ENCODE data around the gene FRS2. TPM values are rescaled to one million over a fixed set of nuclear protein-coding genes. Genes with fewer than 3 reads are reported as not detected.

FRS2 gene
- total RNA-seq, 1 experiment from 2014 or later, result 33.7 TPM

DNA sequence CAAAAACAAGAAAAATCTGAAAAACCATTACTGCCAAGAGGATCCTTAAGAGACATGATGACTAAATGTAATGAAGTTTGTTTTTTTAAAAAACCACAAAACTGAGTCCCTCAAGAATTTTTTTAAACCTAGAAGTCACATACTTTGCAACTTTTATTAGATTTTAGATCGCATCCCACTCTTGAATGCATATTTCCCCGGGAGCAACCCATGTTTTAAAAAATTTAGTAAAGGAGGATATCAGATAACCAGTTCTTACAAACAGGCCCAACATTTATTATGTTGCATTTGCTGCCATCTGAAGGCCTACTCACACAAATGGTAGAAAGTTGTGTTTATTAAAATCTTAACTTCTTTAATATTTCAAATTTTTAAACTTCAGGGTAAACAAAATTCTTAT, 70.8 kb downstream of the FRS2 start:
- no peaks in the 10 kb centered on the region for H3K27me3 ChIP-seq (ENCODE audit: insufficient read depth, low read length)
- H4K5ac ChIP-seq (ENCODE audit: insufficient read length, low read depth, low read length), result no peak overlapping the region
- H2AK5ac ChIP-seq (ENCODE audit: insufficient read length, low read length), result no peak overlapping the region
- no peak overlapping the region for H3K56ac ChIP-seq (ENCODE audit: insufficient read length, low read depth, low read length)
- H3K14ac ChIP-seq (ENCODE audit: insufficient read depth, low read length), result no peak overlapping the region
- H2BK120ac ChIP-seq (ENCODE audit: low read depth, low read length, poor library complexity, severe bottlenecking), result no peak overlapping the region
- H4K91ac ChIP-seq (ENCODE audit: insufficient read length, low read depth, low read length), result no peak overlapping the region
- no peak overlapping the region for H3K9ac ChIP-seq (ENCODE audit: extremely low read depth, insufficient read length, low read length)
- H2BK15ac ChIP-seq (ENCODE audit: low read depth, low read length), result no peak overlapping the region
- H3K23ac ChIP-seq (ENCODE audit: insufficient read length, low read depth, low read length), result no peak overlapping the region
- no peaks in the 10 kb centered on the region for H4K20me1 ChIP-seq (ENCODE audit: control insufficient read depth, insufficient read depth, insufficient read length)
- peaks cover 6 to 8% of the 10 kb centered on the region in 2 experiments for H3K9me3 Mint-ChIP-seq
- peaks cover 16 to 32% (median 19%) of the 10 kb centered on the region in 3 experiments for H3K36me3 Mint-ChIP-seq (ENCODE audit: insufficient read depth in 1 of 3, low read depth in 3 of 3)
- no peak overlapping the region for H4K8ac ChIP-seq (replicated peaks; ENCODE audit: insufficient read length, low read depth, low read length)
- H3K4ac ChIP-seq (ENCODE audit: low read depth, low read length), result no peak overlapping the region
- no peak overlapping the region for H2AFZ ChIP-seq (ENCODE audit: low read length)
- H3K4me3 Mint-ChIP-seq, result no peak overlapping the region
- no peaks in the 10 kb centered on the region; a peak in 1 of 4 replicates for H3K4me1 Mint-ChIP-seq
- no peak overlapping the region for H3K18ac ChIP-seq (ENCODE audit: insufficient read length, low read depth, low read length)
- no peak overlapping the region for H3K27ac ChIP-seq (ENCODE audit: insufficient read length, low read depth, low read length)
- H3K4me1 ChIP-seq (ENCODE audit: insufficient read depth, low read length), result no peaks in the 10 kb centered on the region
- no peak overlapping the region for H3K4me2 ChIP-seq (ENCODE audit: insufficient read depth, insufficient read length, low read length)
- no peaks in the 10 kb centered on the region for H3K27me3 Mint-ChIP-seq (ENCODE audit: low read depth)
- no peak for TF ChIP-seq CTCF (conservative IDR thresholded peaks at IDR 0.05)
- no peaks in the 10 kb centered on the region for H3K9me3 ChIP-seq (ENCODE audit: control insufficient read depth, low read depth, low read length)
- H3K27ac Mint-ChIP-seq, result no peak overlapping the region
- WGBS (ENCODE audit: extremely low coverage, insufficient read length, low lambda C conversion rate), result no CpG with 5 or more reads among the region's 2 CpGs
- no peak overlapping the region for H2BK5ac ChIP-seq (ENCODE audit: insufficient read length, low read length)
- H3K23me2 ChIP-seq (ENCODE audit: insufficient read length, low read depth, low read length, poor library complexity, severe bottlenecking), result no peaks in the 10 kb centered on the region
- H3T11ph ChIP-seq (ENCODE audit: low read length), result no peak overlapping the region
- no peak overlapping the region for H2BK12ac ChIP-seq (ENCODE audit: insufficient read length, low read depth, low read length)
- DNase-seq, result no peak
- H3K79me2 ChIP-seq (ENCODE audit: insufficient read depth, low read length), result no peaks in the 10 kb centered on the region; the same call in 1 of the 2 replicates
- H2BK20ac ChIP-seq (ENCODE audit: low read depth, low read length, poor library complexity, severe bottlenecking), result no peak overlapping the region
- H3K79me1 ChIP-seq (ENCODE audit: insufficient read depth, low read depth, low read length, poor library complexity, severe bottlenecking), result peaks cover 6% of the 10 kb centered on the region
